IMR-90 (cell line): ENCODE measurements around the gene PNPLA1. TPM values are rescaled to one million over a fixed set of nuclear protein-coding genes. Genes with fewer than 3 reads are reported as not detected.

Experiments used
- ATAC-seq: fragments of 200-7000 bp; cut with Tn5 transposase; 2 replicates; pipeline ENCODE4 v1.9.1; 2020; ENCODE audit warnings: low read depth, mild to moderate bottlenecking, moderate library complexity
- BruUV-seq: library from RNA; stranded (reverse); fragments of 400-500 nt; replicated peaks from 2 replicates; lab custom pipeline; 2021; lab: Mats Ljungman, UMichigan
- CTCF ChIA-PET: fragments of 300-600 bp; formaldehyde crosslinking; extraction: SDS; loops from one replicate; lab custom pipeline; 2021; ENCODE audit warnings: antibody characterized with exemption; lab: Yijun Ruan, JAX
- POLR2A ChIA-PET: fragments of 300-600 bp; sonication (Branson Sonifier 250); formaldehyde crosslinking; loops from one replicate; lab custom pipeline; 2022; ENCODE audit warnings: antibody characterized with exemption; ENCODE audit not compliant: unreplicated experiment; lab: Charles Lee
- DNase-seq: peaks from one replicate; pipeline ENCODE4 v3.0.0; 2013
- H2AFZ ChIP-seq: replicated peaks from 2 replicates; pipeline ENCODE3; 2013; ENCODE audit warnings: low read length, mild to moderate bottlenecking; ENCODE audit not compliant: poor library complexity
- H2AK5ac ChIP-seq: 2 replicates; pipeline ENCODE4 v1.6.1; 2013; ENCODE audit warnings: low read depth, low read length, inconsistent platforms
- H2AK9ac ChIP-seq: replicated peaks from 2 replicates; pipeline ENCODE3; 2013; ENCODE audit warnings: mild to moderate bottlenecking, low read depth, low read length, moderate library complexity; ENCODE audit not compliant: poor library complexity
- H2BK120ac ChIP-seq: 2 replicates; pipeline ENCODE4 v1.6.1; 2013; ENCODE audit warnings: low read depth, low read length, inconsistent platforms
- H2BK15ac ChIP-seq: 3 replicates; pipeline ENCODE4 v1.6.1; 2013; ENCODE audit warnings: low read depth, low read length, inconsistent platforms
- H2BK20ac ChIP-seq: 2 replicates; pipeline ENCODE4 v1.6.1; 2013; ENCODE audit warnings: low read depth, mild to moderate bottlenecking, inconsistent platforms, low read length, moderate library complexity
- H2BK5ac ChIP-seq: 2 replicates; pipeline ENCODE4 v1.6.1; 2013; ENCODE audit warnings: mild to moderate bottlenecking, low read depth, low read length, inconsistent platforms; ENCODE audit not compliant: poor library complexity, severe bottlenecking
- H3K14ac ChIP-seq: replicated peaks from 2 replicates; pipeline ENCODE4 v1.6.1; 2013; ENCODE audit warnings: low read depth, low read length, inconsistent platforms
- H3K18ac ChIP-seq: 2 replicates; pipeline ENCODE4 v1.6.1; 2013; ENCODE audit warnings: low read depth, low read length, control low read depth
- H3K23ac ChIP-seq: 2 replicates; pipeline ENCODE4 v1.6.1; 2013; ENCODE audit warnings: low read depth, low read length, inconsistent platforms
- H3K27ac ChIP-seq: 2 replicates; pipeline ENCODE4 v1.5.1; 2013; ENCODE audit warnings: mild to moderate bottlenecking, control low read depth, low read length; ENCODE audit not compliant: insufficient read depth
- H3K27me3 ChIP-seq: 2 replicates; pipeline ENCODE4 v1.6.1; 2013; ENCODE audit warnings: low read length; ENCODE audit not compliant: control insufficient read depth, insufficient read depth
- H3K36me3 ChIP-seq: 2 replicates; pipeline ENCODE4 v1.6.1; 2013; ENCODE audit warnings: low read length, mixed read lengths; ENCODE audit not compliant: control insufficient read depth, insufficient read depth
- H3K4ac ChIP-seq: 2 replicates; pipeline ENCODE4 v1.6.1; 2013; ENCODE audit warnings: low read depth, low read length, inconsistent platforms
- H3K4me1 ChIP-seq: 2 replicates; pipeline ENCODE4 v1.6.1; 2013; ENCODE audit warnings: low read length, mixed read lengths; ENCODE audit not compliant: control insufficient read depth, insufficient read depth
- H3K4me2 ChIP-seq: 2 replicates; pipeline ENCODE4 v1.6.1; 2013; ENCODE audit warnings: low read depth, mild to moderate bottlenecking, control low read depth, low read length, moderate library complexity
- H3K4me3 ChIP-seq: 2 replicates; pipeline ENCODE4 v1.5.1; 2013; ENCODE audit warnings: low read depth, mild to moderate bottlenecking, control low read depth, low read length, moderate library complexity; ENCODE audit not compliant: insufficient read depth
- H3K56ac ChIP-seq: 2 replicates; pipeline ENCODE4 v1.6.1; 2013; ENCODE audit warnings: low read length, inconsistent platforms; ENCODE audit not compliant: insufficient read depth; ENCODE audit errors: extremely low read depth
- H3K79me1 ChIP-seq, 2 experiments: 2 replicates each; pipeline ENCODE4 v1.6.1; 2013; ENCODE audit warnings: low read length in 2 of 2, inconsistent platforms in 1 of 2, low read depth in 1 of 2
- H3K9ac ChIP-seq: 2 replicates; pipeline ENCODE4 v1.6.1; 2013; ENCODE audit warnings: low read depth, low read length, control low read depth
- H3K9me1 ChIP-seq: 2 replicates; pipeline ENCODE4 v1.6.1; 2013; ENCODE audit warnings: low read length, inconsistent platforms; ENCODE audit not compliant: insufficient read depth
- H3K9me3 ChIP-seq: 2 replicates; pipeline ENCODE4 v1.6.1; 2013; ENCODE audit warnings: low read length; ENCODE audit not compliant: control insufficient read depth, insufficient read depth
- H4K20me1 ChIP-seq: 2 replicates; pipeline ENCODE4 v1.6.1; 2013; ENCODE audit warnings: low read length, inconsistent platforms; ENCODE audit not compliant: insufficient read depth
- H4K5ac ChIP-seq: 2 replicates; pipeline ENCODE4 v1.6.1; 2013; ENCODE audit warnings: mild to moderate bottlenecking, low read depth, low read length, control low read depth
- H4K8ac ChIP-seq, 2 experiments: 2 replicates each; pipeline ENCODE4 v1.6.1; 2013; ENCODE audit warnings: low read depth in 2 of 2, low read length in 2 of 2, control low read depth in 1 of 2, inconsistent platforms in 1 of 2
- H4K91ac ChIP-seq: 2 replicates; pipeline ENCODE4 v1.6.1; 2013; ENCODE audit warnings: low read depth, low read length, inconsistent platforms; ENCODE audit not compliant: insufficient read depth
- BHLHE40 ChIP-seq: fragments of 150-350 bp; IDR thresholded peaks from 2 replicates; pipeline ENCODE4 v1.6.1; 2016; ENCODE audit warnings: mild to moderate bottlenecking, low read depth, low read length
- CEBPB ChIP-seq: IDR thresholded peaks from 2 replicates; pipeline ENCODE4 v1.6.1; 2012; ENCODE audit warnings: low read depth, low read length, improper control_type of control experiment
- CHD1 ChIP-seq: IDR thresholded peaks from 2 replicates; pipeline ENCODE4 v1.6.1; 2012; ENCODE audit warnings: low read depth, low read length, improper control_type of control experiment
- MAFK ChIP-seq: IDR thresholded peaks from 2 replicates; pipeline ENCODE4 v1.6.1; 2012; ENCODE audit warnings: low read depth, low read length, improper control_type of control experiment
- MAZ ChIP-seq: IDR thresholded peaks from 2 replicates; pipeline ENCODE4 v1.6.1; 2012; ENCODE audit warnings: low read depth, mild to moderate bottlenecking, low read length, improper control_type of control experiment, moderate library complexity, borderline replicate concordance
- MXI1 ChIP-seq: IDR thresholded peaks from 2 replicates; pipeline ENCODE4 v1.6.1; 2012; ENCODE audit warnings: low read depth, mild to moderate bottlenecking, low read length, moderate library complexity, borderline replicate concordance
- NFE2L2 ChIP-seq: fragments of 150-350 bp; IDR thresholded peaks from 2 replicates; pipeline ENCODE4 v1.6.1; 2016; ENCODE audit warnings: low read depth, mild to moderate bottlenecking, low read length
- POLR2A ChIP-seq: IDR thresholded peaks from 2 replicates; pipeline ENCODE4 v1.6.1; 2012; ENCODE audit warnings: mild to moderate bottlenecking, low read depth, low read length
- RAD21 ChIP-seq: IDR thresholded peaks from 2 replicates; pipeline ENCODE4 v1.6.1; 2012; ENCODE audit warnings: low read length, improper control_type of control experiment
- RCOR1 ChIP-seq: IDR thresholded peaks from 2 replicates; pipeline ENCODE4 v1.6.1; 2012; ENCODE audit warnings: mild to moderate bottlenecking, low read length, improper control_type of control experiment; ENCODE audit not compliant: insufficient replicate concordance
- RFX5 ChIP-seq: IDR thresholded peaks from 2 replicates; pipeline ENCODE4 v1.8.0; 2012; ENCODE audit warnings: low read depth, mild to moderate bottlenecking, low read length, moderate library complexity
- SMC3 ChIP-seq: fragments of 150-350 bp; IDR thresholded peaks from 2 replicates; pipeline ENCODE4 v1.6.1; 2016; ENCODE audit warnings: low read depth, mild to moderate bottlenecking, antibody characterized with exemption, low read length, moderate library complexity
- WGBS, 2 experiments: methylation state at CpG; one replicate each; pipeline versions ENCODE4 v1.1.5 to v1.1.7; 2013; ENCODE audit warnings: missing lambda C conversion rate in 2 of 2; ENCODE audit not compliant: insufficient read length in 1 of 2; ENCODE audit errors: extremely low coverage in 2 of 2; 5-methylcytosine and 5-hydroxymethylcytosine counted together
- dilution Hi-C: fragments of 300-500 bp; cut with HindIII; formaldehyde crosslinking; loops from one replicate; pipeline ENCODE4 v1.14.3; 2018; ENCODE audit warnings: low sequenced_read_pairs; ENCODE audit not compliant: unreplicated experiment
- in situ Hi-C: fragments of 300-500 bp; cut with MboI; formaldehyde crosslinking; loops from 3 replicates; pipeline ENCODE4 v1.14.3; 2019; ENCODE audit warnings: low sequenced_read_pairs, inconsistent platforms, mixed read lengths
- intact Hi-C: fragments of 100-400 bp; cut with micrococcal nuclease; formaldehyde crosslinking; loops from 2 replicates; pipeline ENCODE4 v1.10.0; 2022
- polyA plus RNA-seq, 3 experiments: library from polyadenylated mRNA; depleted of rRNA; stranded (reverse); fragments of >200 nt; gene quantifications; 2 replicates each; pipeline ENCODE4 v1.2.3, GENCODE V29; 2012; ENCODE audit warnings: low replicate concordance in 1 of 3
- total RNA-seq: library from RNA; depleted of rRNA; stranded (reverse); fragments of >200 nt; gene quantifications from 2 replicates; pipeline ENCODE4 v1.2.3, GENCODE V29; 2012
- TF ChIP-seq, protein P1 (sequence below): fragments of 150-350 bp; IDR thresholded peaks from 2 replicates; pipeline ENCODE4 v1.6.1; 2017; ENCODE audit warnings: mild to moderate bottlenecking, antibody characterized with exemption, low read length, low read depth
- TF ChIP-seq, protein P2 (sequence below): fragments of 150-350 bp; IDR thresholded peaks from 2 replicates; pipeline ENCODE4 v1.6.1; 2016; ENCODE audit warnings: low read depth, mild to moderate bottlenecking, low read length, moderate library complexity, borderline replicate concordance

The PNPLA1 gene
- total and polyA plus RNA-seq, 2 of the 4 experiments (the other 2 are of a cell fraction): not detected

DNA sequence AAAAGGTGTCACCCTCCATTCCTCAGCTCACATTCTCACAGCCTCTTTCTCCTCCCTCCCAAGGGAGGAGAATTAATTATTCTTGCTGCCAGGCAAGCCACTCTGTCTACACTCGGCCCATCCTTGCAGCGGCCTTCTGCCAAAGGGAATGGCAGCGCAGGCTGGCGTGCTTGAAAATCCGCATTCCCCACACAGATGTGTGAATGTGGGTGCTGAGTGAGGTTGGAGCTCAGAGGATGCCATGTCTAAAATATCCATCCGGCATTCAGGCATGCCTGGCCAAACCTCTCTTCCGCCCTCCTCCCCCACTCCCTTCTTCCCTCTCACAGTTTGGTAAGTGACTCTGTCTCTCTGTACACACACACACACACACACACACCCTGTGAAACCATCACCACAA is 27.7 kb downstream of the PNPLA1 start:
- H3K4me1 ChIP-seq: peaks cover 4% of the 10 kb centered on the region
- no peak overlapping the region for H2AFZ ChIP-seq
- no peak overlapping the region for H4K8ac ChIP-seq
- no peak overlapping the region for H2BK120ac ChIP-seq
- H2BK15ac ChIP-seq: no peak overlapping the region
- CTCF ChIA-PET: no interaction called here
- no peaks in the 10 kb centered on the region for H3K9me3 ChIP-seq
- H3K27ac ChIP-seq: no peak overlapping the region
- no peak overlapping the region for H3K56ac ChIP-seq
- no peak overlapping the region for H2BK20ac ChIP-seq
- intact Hi-C loops (no loop called here), in situ Hi-C loops (no loop called here), dilution Hi-C loops (no loop called here)
- DNase-seq (no peak), ATAC-seq (no peak)
- H4K91ac ChIP-seq: no peak overlapping the region
- 88% methylated on average over 1 of the region's 7 CpGs; no CpG with 5 or more reads in 1 of the 2 experiments for WGBS, 2 experiments
- H3K4me2 ChIP-seq: no peak overlapping the region
- H3K23ac ChIP-seq: no peak overlapping the region
- no peak overlapping the region for H3K14ac ChIP-seq
- H3K36me3 ChIP-seq: no peaks in the 10 kb centered on the region
- H3K27me3 ChIP-seq: peaks cover 42% of the 10 kb centered on the region
- POLR2A ChIA-PET: no interaction called here
- peaks cover 4% of the 10 kb centered on the region; the same call in 1 of the 2 replicates for H3K9me1 ChIP-seq
- 0 out of 2 replicates have a peak, but pooled peaks cover 3% of the 10 kb centered on the region for H4K20me1 ChIP-seq
- no peak overlapping the region for H3K18ac ChIP-seq
- no peak for TF ChIP-seq MAFK
- TF ChIP-seq MXI1: no peak
- TF ChIP-seq CEBPB: no peak
- no peak for TF ChIP-seq RAD21
- TF ChIP-seq NFE2L2: no peak
- TF ChIP-seq, protein P1, sequence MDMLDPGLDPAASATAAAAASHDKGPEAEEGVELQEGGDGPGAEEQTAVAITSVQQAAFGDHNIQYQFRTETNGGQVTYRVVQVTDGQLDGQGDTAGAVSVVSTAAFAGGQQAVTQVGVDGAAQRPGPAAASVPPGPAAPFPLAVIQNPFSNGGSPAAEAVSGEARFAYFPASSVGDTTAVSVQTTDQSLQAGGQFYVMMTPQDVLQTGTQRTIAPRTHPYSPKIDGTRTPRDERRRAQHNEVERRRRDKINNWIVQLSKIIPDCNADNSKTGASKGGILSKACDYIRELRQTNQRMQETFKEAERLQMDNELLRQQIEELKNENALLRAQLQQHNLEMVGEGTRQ: no peak
- no peak for TF ChIP-seq SMC3
- no peak for TF ChIP-seq RFX5
- TF ChIP-seq, protein P2, sequence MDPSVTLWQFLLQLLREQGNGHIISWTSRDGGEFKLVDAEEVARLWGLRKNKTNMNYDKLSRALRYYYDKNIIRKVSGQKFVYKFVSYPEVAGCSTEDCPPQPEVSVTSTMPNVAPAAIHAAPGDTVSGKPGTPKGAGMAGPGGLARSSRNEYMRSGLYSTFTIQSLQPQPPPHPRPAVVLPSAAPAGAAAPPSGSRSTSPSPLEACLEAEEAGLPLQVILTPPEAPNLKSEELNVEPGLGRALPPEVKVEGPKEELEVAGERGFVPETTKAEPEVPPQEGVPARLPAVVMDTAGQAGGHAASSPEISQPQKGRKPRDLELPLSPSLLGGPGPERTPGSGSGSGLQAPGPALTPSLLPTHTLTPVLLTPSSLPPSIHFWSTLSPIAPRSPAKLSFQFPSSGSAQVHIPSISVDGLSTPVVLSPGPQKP: no peak
- TF ChIP-seq CHD1: no peak
- TF ChIP-seq POLR2A: no peak
- TF ChIP-seq MAZ: no peak
- TF ChIP-seq RCOR1: no peak
- TF ChIP-seq BHLHE40: no peak
- H2AK9ac ChIP-seq: no peak overlapping the region
- no peaks in the 10 kb centered on the region for H3K79me1 ChIP-seq
- no peak overlapping the region for H3K4ac ChIP-seq
- no TSS peak for BruUV-seq
- H4K5ac ChIP-seq: no peak overlapping the region
- no peak overlapping the region for H2BK5ac ChIP-seq
- no peak overlapping the region for H2AK5ac ChIP-seq
- no peak overlapping the region for H3K9ac ChIP-seq
- no peak overlapping the region for H3K4me3 ChIP-seq
